IMR-90 (cell line): Measurements from ENCODE around the gene ZSCAN16. TPM values are rescaled to one million over a fixed set of nuclear protein-coding genes. Genes with fewer than 3 reads are reported as not detected.

Experiments
- ATAC-seq: fragments of 200-7000 bp; cut with Tn5 transposase; 2 replicates; pipeline ENCODE4 v1.9.1; 2020; ENCODE audit warnings: low read depth, mild to moderate bottlenecking, moderate library complexity
- BruUV-seq: library from RNA; stranded (reverse); fragments of 400-500 nt; replicated peaks from 2 replicates; lab custom pipeline; 2021; lab: Mats Ljungman, UMichigan
- CTCF ChIA-PET: fragments of 300-600 bp; formaldehyde crosslinking; extraction: SDS; loops from one replicate; lab custom pipeline; 2021; ENCODE audit warnings: antibody characterized with exemption; lab: Yijun Ruan, JAX
- POLR2A ChIA-PET: fragments of 300-600 bp; sonication (Branson Sonifier 250); formaldehyde crosslinking; loops from one replicate; lab custom pipeline; 2022; ENCODE audit warnings: antibody characterized with exemption; ENCODE audit not compliant: unreplicated experiment; lab: Charles Lee
- DNase-seq: peaks from one replicate; pipeline ENCODE4 v3.0.0; 2013
- H2AFZ ChIP-seq: replicated peaks from 2 replicates; pipeline ENCODE3; 2013; ENCODE audit warnings: low read length, mild to moderate bottlenecking; ENCODE audit not compliant: poor library complexity
- H2AK5ac ChIP-seq: 2 replicates; pipeline ENCODE4 v1.6.1; 2013; ENCODE audit warnings: low read depth, low read length, inconsistent platforms
- H2AK9ac ChIP-seq: replicated peaks from 2 replicates; pipeline ENCODE3; 2013; ENCODE audit warnings: mild to moderate bottlenecking, low read depth, low read length, moderate library complexity; ENCODE audit not compliant: poor library complexity
- H2BK120ac ChIP-seq: 2 replicates; pipeline ENCODE4 v1.6.1; 2013; ENCODE audit warnings: low read depth, low read length, inconsistent platforms
- H2BK15ac ChIP-seq: 3 replicates; pipeline ENCODE4 v1.6.1; 2013; ENCODE audit warnings: low read depth, low read length, inconsistent platforms
- H2BK20ac ChIP-seq: 2 replicates; pipeline ENCODE4 v1.6.1; 2013; ENCODE audit warnings: low read depth, mild to moderate bottlenecking, inconsistent platforms, low read length, moderate library complexity
- H2BK5ac ChIP-seq: 2 replicates; pipeline ENCODE4 v1.6.1; 2013; ENCODE audit warnings: mild to moderate bottlenecking, low read depth, low read length, inconsistent platforms; ENCODE audit not compliant: poor library complexity, severe bottlenecking
- H3K14ac ChIP-seq: replicated peaks from 2 replicates; pipeline ENCODE4 v1.6.1; 2013; ENCODE audit warnings: low read depth, low read length, inconsistent platforms
- H3K18ac ChIP-seq: 2 replicates; pipeline ENCODE4 v1.6.1; 2013; ENCODE audit warnings: low read depth, low read length, control low read depth
- H3K23ac ChIP-seq: 2 replicates; pipeline ENCODE4 v1.6.1; 2013; ENCODE audit warnings: low read depth, low read length, inconsistent platforms
- H3K27ac ChIP-seq: 2 replicates; pipeline ENCODE4 v1.5.1; 2013; ENCODE audit warnings: mild to moderate bottlenecking, control low read depth, low read length; ENCODE audit not compliant: insufficient read depth
- H3K27me3 ChIP-seq: 2 replicates; pipeline ENCODE4 v1.6.1; 2013; ENCODE audit warnings: low read length; ENCODE audit not compliant: control insufficient read depth, insufficient read depth
- H3K36me3 ChIP-seq: 2 replicates; pipeline ENCODE4 v1.6.1; 2013; ENCODE audit warnings: low read length, mixed read lengths; ENCODE audit not compliant: control insufficient read depth, insufficient read depth
- H3K4ac ChIP-seq: 2 replicates; pipeline ENCODE4 v1.6.1; 2013; ENCODE audit warnings: low read depth, low read length, inconsistent platforms
- H3K4me1 ChIP-seq: 2 replicates; pipeline ENCODE4 v1.6.1; 2013; ENCODE audit warnings: low read length, mixed read lengths; ENCODE audit not compliant: control insufficient read depth, insufficient read depth
- H3K4me2 ChIP-seq: 2 replicates; pipeline ENCODE4 v1.6.1; 2013; ENCODE audit warnings: low read depth, mild to moderate bottlenecking, control low read depth, low read length, moderate library complexity
- H3K4me3 ChIP-seq: 2 replicates; pipeline ENCODE4 v1.5.1; 2013; ENCODE audit warnings: low read depth, mild to moderate bottlenecking, control low read depth, low read length, moderate library complexity; ENCODE audit not compliant: insufficient read depth
- H3K56ac ChIP-seq: 2 replicates; pipeline ENCODE4 v1.6.1; 2013; ENCODE audit warnings: low read length, inconsistent platforms; ENCODE audit not compliant: insufficient read depth; ENCODE audit errors: extremely low read depth
- H3K79me1 ChIP-seq, 2 experiments: 2 replicates each; pipeline ENCODE4 v1.6.1; 2013; ENCODE audit warnings: low read length in 2 of 2, inconsistent platforms in 1 of 2, low read depth in 1 of 2
- H3K9ac ChIP-seq: 2 replicates; pipeline ENCODE4 v1.6.1; 2013; ENCODE audit warnings: low read depth, low read length, control low read depth
- H3K9me1 ChIP-seq: 2 replicates; pipeline ENCODE4 v1.6.1; 2013; ENCODE audit warnings: low read length, inconsistent platforms; ENCODE audit not compliant: insufficient read depth
- H3K9me3 ChIP-seq: 2 replicates; pipeline ENCODE4 v1.6.1; 2013; ENCODE audit warnings: low read length; ENCODE audit not compliant: control insufficient read depth, insufficient read depth
- H4K20me1 ChIP-seq: 2 replicates; pipeline ENCODE4 v1.6.1; 2013; ENCODE audit warnings: low read length, inconsistent platforms; ENCODE audit not compliant: insufficient read depth
- H4K5ac ChIP-seq: 2 replicates; pipeline ENCODE4 v1.6.1; 2013; ENCODE audit warnings: mild to moderate bottlenecking, low read depth, low read length, control low read depth
- H4K8ac ChIP-seq, 2 experiments: 2 replicates each; pipeline ENCODE4 v1.6.1; 2013; ENCODE audit warnings: low read depth in 2 of 2, low read length in 2 of 2, control low read depth in 1 of 2, inconsistent platforms in 1 of 2
- H4K91ac ChIP-seq: 2 replicates; pipeline ENCODE4 v1.6.1; 2013; ENCODE audit warnings: low read depth, low read length, inconsistent platforms; ENCODE audit not compliant: insufficient read depth
- WGBS, 2 experiments: methylation state at CpG; one replicate each; pipeline versions ENCODE4 v1.1.5 to v1.1.7; 2013; ENCODE audit warnings: missing lambda C conversion rate in 2 of 2; ENCODE audit not compliant: insufficient read length in 1 of 2; ENCODE audit errors: extremely low coverage in 2 of 2; 5-methylcytosine and 5-hydroxymethylcytosine counted together
- dilution Hi-C: fragments of 300-500 bp; cut with HindIII; formaldehyde crosslinking; loops from one replicate; pipeline ENCODE4 v1.14.3; 2018; ENCODE audit warnings: low sequenced_read_pairs; ENCODE audit not compliant: unreplicated experiment
- in situ Hi-C: fragments of 300-500 bp; cut with MboI; formaldehyde crosslinking; loops from 3 replicates; pipeline ENCODE4 v1.14.3; 2019; ENCODE audit warnings: low sequenced_read_pairs, inconsistent platforms, mixed read lengths
- intact Hi-C: fragments of 100-400 bp; cut with micrococcal nuclease; formaldehyde crosslinking; loops from 2 replicates; pipeline ENCODE4 v1.10.0; 2022
- polyA plus RNA-seq, 3 experiments: library from polyadenylated mRNA; depleted of rRNA; stranded (reverse); fragments of >200 nt; gene quantifications; 2 replicates each; pipeline ENCODE4 v1.2.3, GENCODE V29; 2012; ENCODE audit warnings: low replicate concordance in 1 of 3
- total RNA-seq: library from RNA; depleted of rRNA; stranded (reverse); fragments of >200 nt; gene quantifications from 2 replicates; pipeline ENCODE4 v1.2.3, GENCODE V29; 2012
- TF ChIP-seq, protein P1 (sequence below): fragments of 150-350 bp; IDR thresholded peaks from 2 replicates; pipeline ENCODE4 v1.6.1; 2016; ENCODE audit warnings: low read depth, mild to moderate bottlenecking, low read length, moderate library complexity, borderline replicate concordance

The ZSCAN16 gene
- total and polyA plus RNA-seq, 2 of the 4 experiments (the other 2 are of a cell fraction) = 1.8 to 3.0 TPM

DNA sequence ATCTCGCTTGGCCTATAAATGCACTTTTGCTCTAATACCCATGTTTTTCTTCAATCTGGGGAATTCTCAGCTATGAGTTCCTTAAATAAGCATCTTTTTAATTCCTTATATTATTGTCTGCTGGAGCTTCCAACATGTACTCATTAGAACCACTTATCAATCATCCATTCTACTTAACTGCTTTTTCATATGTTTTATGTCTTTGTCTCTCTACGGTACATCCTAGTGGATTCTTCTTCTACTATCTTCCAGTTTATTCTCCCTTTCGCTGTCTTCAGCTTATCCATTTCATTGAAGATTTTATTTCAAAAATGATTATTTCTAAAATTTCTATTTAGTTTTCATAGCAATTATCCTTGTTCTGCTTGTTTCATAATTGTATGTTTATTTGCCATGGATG lies 12.4 kb upstream of the ZSCAN16 start:
- TF ChIP-seq, protein P1, sequence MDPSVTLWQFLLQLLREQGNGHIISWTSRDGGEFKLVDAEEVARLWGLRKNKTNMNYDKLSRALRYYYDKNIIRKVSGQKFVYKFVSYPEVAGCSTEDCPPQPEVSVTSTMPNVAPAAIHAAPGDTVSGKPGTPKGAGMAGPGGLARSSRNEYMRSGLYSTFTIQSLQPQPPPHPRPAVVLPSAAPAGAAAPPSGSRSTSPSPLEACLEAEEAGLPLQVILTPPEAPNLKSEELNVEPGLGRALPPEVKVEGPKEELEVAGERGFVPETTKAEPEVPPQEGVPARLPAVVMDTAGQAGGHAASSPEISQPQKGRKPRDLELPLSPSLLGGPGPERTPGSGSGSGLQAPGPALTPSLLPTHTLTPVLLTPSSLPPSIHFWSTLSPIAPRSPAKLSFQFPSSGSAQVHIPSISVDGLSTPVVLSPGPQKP = no peak
- Histone ChIP-seq H3K56ac (no peak overlapping the region), H2BK20ac (no peak overlapping the region), H4K20me1 (no peaks in the 10 kb centered on the region), H4K91ac (no peak overlapping the region), H3K9ac (no peak overlapping the region), H3K4me1 (no peaks in the 10 kb centered on the region), H2BK15ac (no peak overlapping the region), H3K36me3 (peaks cover 15% of the 10 kb centered on the region), H2AFZ (no peak overlapping the region), H2BK120ac (no peak overlapping the region), H3K23ac (no peak overlapping the region), H3K9me3 (no peaks in the 10 kb centered on the region), H3K4ac (no peak overlapping the region), H3K27me3 (no peaks in the 10 kb centered on the region), H3K14ac (no peak overlapping the region), H4K5ac (no peak overlapping the region), H3K4me2 (no peak overlapping the region), H3K4me3 (no peak overlapping the region), H2AK5ac (no peak overlapping the region), H2BK5ac (no peak overlapping the region), H3K79me1 (no peaks in the 10 kb centered on the region), H2AK9ac (no peak overlapping the region), H3K9me1 (no peaks in the 10 kb centered on the region; the same call in 1 of the 2 replicates), H3K18ac (no peak overlapping the region), H3K27ac (no peak overlapping the region), H4K8ac (no peak overlapping the region)
- no CpG with 5 or more reads among the region's 3 CpGs for WGBS, 2 experiments
- POLR2A ChIA-PET = no interaction called here
- dilution Hi-C loops = no loop called here
- in situ Hi-C loops = no loop called here
- DNase-seq = no peak
- ATAC-seq = no peak
- intact Hi-C loops = no loop called here
- BruUV-seq = no TSS peak
- CTCF ChIA-PET = no interaction called here
